Measurements from ENCODE around the gene FADS2.

The FADS2 gene

DNA sequence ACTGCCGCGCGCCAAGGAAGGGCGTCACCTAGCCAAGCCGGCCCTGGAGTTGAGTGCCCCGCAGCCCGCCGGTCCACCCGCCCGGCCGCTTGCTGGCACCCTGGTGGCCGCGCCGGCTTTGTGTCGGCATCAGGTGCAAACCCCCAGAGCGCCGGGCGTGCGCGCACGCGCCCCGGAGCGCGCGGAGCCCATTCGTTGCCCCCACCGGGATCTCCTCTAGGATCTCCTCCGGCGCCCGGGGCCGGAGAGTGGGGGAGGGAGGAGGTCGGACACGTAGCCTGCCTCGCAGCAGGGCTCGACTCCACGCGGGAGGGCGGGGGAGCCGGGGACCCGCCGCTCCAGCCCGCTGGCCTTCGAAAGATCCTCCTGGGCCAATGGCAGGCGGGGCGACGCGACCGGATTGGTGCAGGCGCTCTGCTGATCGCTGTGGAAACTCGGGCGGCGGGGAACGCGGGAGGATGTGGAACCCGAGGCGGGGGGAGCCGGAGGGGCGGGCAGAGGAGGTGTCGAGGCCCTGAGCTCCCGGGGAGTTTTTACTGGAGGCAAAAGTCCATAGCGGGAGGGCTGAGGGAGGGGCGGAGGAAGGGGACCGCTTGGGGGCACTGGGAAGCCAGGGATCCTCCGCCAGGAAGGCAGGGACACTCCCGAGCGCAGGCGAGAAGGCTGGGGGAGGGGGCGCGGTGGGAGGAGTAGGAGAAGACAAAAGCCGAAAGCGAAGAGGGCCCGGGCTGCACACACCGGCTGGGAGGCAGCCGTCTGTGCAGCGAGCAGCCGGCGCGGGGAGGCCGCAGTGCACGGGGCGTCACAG lies at the start of gene FADS2:
Gene FADS2, plus strand, starts transcription at position 730 of the 808 bp plus-strand sequence. CDS start 91 bp downstream, outside the sequence.
- DNase-seq: peak; percentile 88

DNA sequence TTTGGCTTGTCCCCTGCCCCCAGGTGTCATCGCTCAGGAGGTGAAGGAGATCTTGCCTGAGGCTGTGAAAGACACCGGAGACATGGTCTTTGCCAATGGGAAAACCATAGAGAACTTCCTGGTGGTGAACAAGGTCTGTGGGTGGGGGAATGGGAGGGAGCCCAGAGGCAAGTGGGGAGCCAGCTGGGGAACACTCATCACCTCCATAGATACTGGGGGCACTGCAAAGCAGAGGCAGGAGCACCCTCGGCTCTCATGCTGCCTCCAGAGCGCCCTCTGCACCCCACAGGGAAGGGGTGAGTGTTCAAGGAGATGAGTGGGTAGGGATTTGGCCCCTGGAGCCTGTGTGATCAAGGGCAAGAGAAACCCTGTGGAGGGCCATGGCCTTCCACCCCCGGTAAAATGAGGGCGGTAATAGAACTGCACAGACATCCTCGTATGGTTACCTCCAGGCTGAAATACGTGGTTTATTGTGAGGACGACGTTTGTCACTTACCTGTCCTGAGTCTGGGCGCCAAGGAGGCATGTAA lies 49.7 kb upstream of the FADS2 start:
- no peak for DNase-seq

DNA sequence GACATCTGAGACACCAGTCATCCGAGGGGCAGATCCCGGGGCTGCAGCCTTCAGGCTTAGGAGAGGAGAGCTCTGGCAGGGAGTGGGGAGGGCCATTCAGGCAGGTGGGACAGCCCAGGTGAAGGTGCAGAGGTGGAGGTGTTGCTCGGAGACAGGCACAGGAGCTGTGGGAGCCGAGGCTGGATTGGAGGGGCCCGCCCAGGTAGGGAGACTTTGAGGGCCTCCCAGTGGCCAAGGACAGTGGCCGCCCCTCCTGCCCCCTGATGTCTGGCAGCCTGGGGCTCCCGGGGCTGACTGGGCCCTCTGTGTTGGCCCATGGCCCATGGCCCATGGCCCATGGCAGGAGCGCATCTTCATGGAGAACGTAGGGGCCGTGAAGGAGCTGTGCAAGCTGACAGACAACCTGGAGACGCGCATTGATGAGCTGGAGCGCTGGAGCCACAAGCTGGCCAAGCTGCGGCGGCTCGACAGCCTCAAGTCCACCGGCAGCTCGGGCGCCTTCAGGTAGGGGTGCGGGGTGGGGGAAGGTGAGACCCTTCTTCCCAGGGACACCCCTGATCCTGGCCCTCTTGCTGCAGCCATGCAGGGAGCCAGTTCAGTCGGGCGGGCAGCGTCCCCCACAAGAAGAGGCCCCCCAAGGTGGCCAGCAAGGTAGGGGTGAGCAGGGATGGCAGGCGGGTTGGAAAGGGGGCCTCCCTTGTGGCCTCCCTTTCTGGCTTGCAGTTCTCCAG lies 49.0 kb upstream of the FADS2 start:
- no peak for DNase-seq

DNA sequence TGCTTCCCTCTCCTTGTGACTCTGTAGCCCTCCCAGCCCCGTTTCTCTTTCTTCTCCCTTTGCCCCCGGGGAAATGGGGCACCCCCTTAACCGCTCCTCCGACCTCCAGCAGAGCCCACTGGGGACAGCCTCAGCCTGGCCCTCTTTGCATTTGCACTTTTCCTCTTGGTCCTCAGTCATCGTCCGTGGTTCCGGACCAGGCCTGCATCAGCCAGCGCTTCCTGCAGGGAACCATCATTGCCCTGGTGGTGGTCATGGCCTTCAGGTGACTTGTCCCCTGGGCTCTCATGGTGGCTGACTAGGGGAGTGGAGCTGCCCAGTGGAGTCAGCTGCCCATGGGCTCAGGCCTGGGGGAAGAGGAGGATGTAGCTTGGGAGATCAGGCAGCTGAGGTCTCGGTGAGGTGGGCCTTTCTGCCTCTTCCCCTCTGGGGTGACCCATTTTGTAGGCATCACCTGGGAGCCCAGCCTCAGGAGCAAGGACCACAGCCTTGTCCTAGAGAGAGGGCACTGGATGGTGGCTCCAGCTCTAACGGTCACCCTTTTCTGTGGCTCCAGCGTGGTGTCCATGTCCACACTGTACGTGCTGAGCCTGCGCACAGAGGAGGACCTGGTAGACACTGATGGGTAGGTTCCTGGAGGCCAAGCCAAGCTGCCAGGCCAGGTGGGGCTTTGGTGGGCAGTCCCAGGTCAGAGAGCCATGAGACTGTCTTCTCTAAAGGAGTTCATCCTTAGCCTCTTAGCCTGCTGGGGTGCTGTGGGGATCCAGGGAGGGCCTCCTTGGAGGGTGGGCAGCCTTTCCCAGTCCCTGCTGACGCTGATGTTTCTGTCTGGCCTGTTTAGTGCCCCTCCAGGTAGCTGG lies 48.2 kb upstream of the FADS2 start:
- no peak for DNase-seq

GRCh38 chr11:61780581-61781162 lies 47.4 kb upstream of the FADS2 start:
- no peak for DNase-seq

DNA sequence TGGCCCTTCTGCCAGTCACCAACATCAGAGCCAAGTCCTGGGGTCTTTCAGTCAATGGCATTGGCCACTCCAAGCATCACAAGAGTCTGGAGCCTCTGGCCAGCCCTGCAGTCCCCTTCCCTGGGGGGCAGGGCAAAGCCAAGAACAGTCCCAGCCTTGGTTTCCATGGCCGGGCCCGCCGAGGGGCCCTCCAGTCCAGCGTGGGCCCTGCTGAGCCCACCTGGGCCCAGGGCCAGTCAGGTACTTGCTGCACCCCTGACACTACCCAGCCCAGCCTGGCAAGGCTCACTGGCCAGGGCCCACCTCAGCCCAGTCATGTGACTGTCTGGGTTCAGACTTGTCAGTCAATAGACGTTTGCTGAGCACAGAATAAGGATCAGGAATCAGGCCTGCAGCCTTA lies 46.5 kb upstream of the FADS2 start:
- no peak for DNase-seq

DNA sequence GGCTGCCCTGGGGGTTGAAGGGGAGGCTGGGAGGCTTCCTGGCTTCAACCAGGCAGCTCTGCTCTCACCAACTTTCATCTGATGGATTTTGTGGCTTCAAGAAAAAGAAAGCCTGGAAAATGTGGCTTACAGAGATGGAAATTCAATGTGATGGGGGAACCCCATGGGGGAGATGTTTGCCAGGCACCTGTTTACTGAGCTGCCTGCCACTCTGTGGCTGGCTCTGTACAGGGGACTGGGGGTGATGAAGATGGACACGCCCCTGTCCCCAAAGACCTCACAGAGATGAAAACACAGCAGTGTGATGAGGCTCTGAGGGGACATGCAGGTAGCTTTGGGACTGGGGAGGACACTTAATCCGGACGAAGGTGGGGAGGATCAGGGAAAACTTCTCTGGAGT lies 45.8 kb upstream of the FADS2 start:
- DNase-seq: no peak

DNA sequence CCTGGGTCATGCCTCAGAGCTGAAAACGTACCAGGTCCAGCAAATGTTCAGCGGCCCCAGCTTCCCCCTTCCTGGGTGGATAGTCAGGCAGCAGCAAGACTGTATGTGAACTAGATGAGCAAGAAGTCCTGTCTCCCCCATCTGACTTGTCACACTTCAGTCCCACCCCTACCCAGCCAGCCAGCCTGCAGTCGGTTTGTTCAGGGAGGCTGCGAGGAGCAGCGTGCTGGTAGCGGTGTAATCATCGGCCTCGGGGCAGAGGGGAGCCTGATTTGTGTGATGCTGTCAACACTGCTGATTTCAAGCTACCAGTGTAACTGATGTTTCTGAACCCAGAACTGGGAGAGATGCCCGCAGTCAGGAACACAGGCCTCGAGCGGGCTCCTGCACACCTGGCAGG lies 45.3 kb upstream of the FADS2 start:
- no peak for DNase-seq

GRCh38 chr11:61783717-61784505 lies 44.2 kb upstream of the FADS2 start:
- no peak for DNase-seq

- DNase-seq: no peak
Measured at GRCh38 chr11:61784506-61784805, 43.6 kb upstream of the FADS2 start.

DNA sequence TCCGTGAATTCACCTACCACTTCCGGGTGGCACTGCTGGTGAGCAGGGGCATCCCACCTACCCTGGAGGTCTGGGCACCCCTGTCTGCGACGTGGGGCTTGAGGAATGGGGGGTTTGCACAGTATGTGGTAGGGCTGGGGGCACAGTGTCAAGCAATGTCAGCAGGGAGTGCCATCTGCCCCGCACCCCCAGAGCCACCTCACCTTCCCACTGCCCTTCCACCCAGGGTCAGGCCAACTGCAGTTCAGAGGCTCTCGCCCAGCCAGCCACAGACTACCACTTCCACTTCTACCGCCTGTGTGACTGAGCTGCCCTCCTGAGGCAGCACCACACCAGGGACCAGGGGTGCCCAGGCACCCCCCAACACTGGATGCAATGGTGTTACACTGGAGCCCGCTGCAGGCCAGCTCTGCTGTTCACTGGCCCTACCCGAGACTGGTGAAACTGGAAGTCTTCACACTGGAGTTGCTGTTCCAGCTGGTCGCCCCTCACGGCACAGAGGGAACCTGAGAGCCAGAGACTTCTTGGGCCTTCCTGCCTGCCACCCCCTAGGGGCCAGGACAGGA lies 42.2 kb upstream of the FADS2 start:
- DNase-seq: no peak

DNA sequence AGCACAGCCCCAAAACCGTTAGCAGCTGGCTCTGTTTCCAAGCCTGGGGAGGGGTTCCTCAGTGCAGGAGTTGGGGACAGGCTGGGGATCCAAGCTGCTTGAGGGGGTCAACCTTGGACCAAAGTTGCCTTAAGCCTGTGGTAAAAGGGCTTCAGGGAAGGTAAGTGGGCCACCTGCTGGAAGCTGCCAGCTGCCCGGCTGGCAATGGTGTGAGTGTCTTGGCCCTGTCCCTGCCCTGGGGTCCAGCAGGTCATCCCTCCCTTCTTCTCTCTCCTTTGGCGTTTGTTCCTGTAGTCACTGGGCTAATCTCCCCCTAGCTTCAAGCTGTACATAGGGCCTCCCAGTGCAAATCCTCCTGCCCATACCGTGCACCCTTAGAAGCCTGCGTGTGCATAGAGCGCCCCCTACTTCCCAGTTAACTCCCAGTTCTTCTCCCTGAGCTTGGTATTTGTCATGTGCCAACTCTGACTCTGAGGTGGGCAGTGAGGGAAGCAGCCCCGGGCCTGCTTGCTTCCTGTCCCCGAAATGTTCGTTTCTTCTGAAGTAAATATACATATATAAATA lies 40.1 kb upstream of the FADS2 start:
- DNase-seq: no peak

GRCh38 chr11:61791737-61792309 lies 36.3 kb upstream of the FADS2 start:
- peak; percentile 82 for DNase-seq

DNA sequence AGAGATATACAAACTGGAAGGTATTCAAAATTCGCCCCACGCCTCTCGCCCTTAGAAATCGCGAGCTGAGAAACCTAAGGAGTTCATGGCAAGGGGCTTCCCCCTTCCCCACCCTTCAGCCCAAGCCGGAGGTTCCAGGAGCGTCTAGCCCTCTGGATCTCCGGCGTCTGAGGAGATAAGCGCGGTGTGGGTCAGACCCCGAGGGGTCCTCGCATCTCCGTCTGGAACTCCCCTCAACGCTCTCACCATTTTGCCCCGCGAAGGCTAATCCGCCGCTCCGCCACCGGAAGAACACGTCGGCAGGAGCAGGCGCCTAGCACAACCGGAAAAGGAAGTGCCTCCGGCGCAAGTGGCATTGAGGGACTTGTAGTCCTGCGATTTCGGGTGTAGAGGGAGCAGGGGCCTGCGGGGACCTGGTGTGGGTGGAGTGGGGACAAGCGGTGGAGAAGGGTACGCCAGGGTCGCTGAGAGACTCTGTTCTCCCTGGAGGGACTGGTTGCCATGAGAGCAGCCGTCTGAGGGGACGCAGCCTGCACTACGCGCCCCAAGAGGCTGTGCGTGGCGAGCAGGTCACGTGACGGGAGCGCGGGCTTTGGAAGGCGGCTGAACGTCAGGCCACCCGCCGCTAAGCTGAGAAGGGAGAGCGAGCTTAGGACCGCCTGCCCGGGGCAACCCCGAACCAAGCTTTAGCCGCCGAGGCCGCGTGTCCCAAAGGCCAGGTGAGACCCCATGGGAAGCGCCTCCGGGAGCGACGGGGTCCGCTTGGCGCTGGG lies 35.6 kb upstream of the FADS2 start, which contains the start of the genes FEN1 and TMEM258:
Gene FEN1, plus strand, starts transcription at position 602 of the 773 bp plus-strand sequence. CDS start 2,451 bp downstream, outside the sequence.
Gene TMEM258, minus strand, starts transcription at position 290 of the 773 bp plus-strand sequence. Its CDS starts 41 bp downstream, at position 249.
- DNase-seq: peak; percentile 92

DNA sequence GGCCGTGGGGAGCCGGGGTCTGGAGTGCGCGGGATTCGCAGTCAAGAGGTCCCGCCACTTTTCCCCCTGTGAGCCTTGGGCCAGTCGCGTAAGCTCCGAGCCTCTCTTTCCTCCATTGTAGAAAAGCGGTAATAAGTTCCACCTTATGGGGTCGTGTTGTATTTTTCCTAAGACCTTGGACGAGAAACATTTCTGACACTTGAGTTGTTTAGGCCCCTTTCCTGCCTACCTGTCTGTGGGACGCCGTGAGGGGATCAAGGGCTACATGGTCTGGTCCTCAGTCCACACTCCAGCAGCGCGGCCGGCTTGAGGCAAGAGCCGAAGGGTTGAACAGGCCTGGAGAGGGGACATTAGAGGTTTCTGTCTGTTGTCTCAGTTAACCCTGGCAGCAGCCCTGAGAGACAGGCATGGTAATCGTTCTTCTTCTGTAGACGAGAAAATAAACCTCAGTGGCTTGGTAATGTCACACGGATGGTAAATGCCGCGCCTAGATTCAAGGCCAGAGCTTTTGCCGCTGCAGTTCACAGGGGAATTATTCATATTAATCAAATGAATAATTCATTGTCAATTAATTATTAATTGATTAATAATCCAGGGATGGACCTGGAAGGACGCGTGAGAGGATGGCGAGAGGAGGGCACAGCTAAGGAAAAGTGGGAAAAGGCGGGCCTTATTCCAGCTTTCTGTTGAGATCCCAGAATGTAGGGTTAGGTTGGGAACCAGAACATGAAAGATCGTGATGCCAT lies 34.8 kb upstream of the FADS2 start:
- DNase-seq: peak; percentile 51

DNA sequence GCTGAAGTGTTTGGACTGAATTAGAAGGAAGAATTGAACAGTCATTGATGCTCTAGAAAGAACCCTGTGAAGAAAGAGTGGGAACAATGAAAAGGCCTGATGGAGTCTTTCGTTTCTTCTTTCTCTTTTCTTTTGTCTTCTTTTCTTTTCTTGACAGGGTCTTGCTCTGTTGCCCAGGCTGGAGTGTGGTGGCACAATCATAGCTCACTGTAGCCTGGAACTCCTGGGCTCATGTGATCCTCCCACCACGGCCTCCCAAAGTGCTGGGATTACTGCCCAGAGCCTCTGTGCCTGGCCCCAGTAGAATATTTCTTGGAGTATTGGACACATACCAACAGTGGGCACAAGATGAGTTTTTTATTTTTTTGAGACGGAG lies 34.3 kb upstream of the FADS2 start:
- DNase-seq: no peak

- DNase-seq: no peak
Measured at GRCh38 chr11:61794579-61794978, 33.5 kb upstream of the FADS2 start.

- DNase-seq: no peak
Measured at GRCh38 chr11:61795459-61795858, 32.6 kb upstream of the FADS2 start.

- no peak for DNase-seq
Measured at GRCh38 chr11:61795876-61796526, 32.1 kb upstream of the FADS2 start.
